Activated CD8-positive, alpha-beta memory T cell treated with anti-CD3 and anti-CD28 coated beads for 1 hour (primary cell): ENCODE measurements around the gene C1GALT1C1.
"Not testable (repeated sequence)": the region's sequence is repeated elsewhere in the genome, so short reads cannot be mapped to it uniquely, and the experiment has no call there.

Experiments used
- DNase-seq, 2 donors: peaks; one replicate each; pipeline ENCODE4 v3.0.0-alpha.2; 2020; ENCODE audit warnings: low read depth in 1 of 2; ENCODE audit errors: extremely low read depth in 1 of 2

C1GALT1C1 gene

DNA sequence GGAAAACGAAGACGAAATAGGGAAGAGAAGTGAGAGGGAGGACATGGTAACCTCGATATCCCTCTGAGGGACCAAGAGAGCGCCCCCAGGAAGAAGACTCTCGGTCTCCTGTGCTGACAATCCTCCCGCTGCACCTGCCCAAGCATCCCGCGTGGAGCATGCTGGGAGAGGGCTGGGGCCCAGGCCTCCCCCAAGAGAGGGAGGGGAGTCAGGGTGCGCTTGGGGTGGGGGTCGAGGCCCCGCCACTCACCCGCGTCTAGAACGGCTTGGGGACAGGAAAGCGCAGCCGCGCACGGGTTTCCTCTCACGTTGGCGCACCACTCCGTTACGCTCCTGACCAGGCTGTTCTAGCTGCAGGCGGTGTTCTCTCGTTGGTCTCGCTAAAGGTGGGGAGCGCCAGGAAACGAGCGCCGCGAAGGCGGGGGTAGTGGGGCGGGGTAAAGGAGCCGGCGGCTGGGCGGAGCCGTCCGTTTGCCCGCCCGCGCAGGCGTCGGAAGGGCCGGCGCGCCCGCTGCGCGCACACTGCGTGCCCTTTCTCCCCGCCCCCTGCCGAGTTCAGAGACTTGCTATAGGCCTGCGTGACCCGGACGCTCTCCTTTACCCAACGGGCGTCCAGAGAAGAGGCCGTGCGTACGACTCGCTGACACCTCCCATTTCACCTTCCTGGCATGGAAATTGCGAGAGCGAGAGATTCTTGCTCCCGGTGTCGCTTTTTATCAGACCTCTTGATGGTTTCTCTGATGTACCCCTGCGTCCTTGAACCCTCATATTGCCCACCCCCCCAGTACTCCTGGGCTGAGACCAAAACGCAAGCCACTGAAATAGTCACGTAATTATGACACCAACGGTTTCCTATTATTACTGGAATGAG lies at the start of gene C1GALT1C1:
TSS of gene C1GALT1C1 (minus strand) at position 388 of the 871 bp plus-strand sequence. CDS start 2,888 bp downstream, outside the sequence.
- peak; percentile 74 to 78 for DNase-seq

- no peak for DNase-seq
Observed at GRCh38 chrX:120677004-120677652, 47.3 kb upstream of the C1GALT1C1 start.

- no peak for DNase-seq
Observed at GRCh38 chrX:120672841-120673530, 43.1 kb upstream of the C1GALT1C1 start.

DNA sequence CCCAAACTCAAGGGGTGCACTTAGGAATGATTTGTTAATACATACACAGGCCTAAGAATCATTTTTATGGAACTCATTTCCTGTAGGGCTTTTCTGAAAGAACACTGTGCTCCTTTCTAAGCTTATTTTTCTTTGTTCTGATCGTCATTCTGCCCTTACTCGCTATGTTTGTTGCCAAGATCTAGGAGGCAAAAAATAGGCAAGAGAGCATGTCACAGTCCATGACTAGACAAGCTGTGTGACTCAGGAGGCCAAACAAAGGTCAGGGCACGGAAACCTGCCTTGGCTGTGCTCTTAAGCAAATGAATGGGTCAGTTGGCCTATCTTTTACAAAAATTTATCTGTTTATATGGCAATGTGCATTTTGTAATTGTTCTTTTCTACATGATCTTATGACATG lies 42.5 kb upstream of the C1GALT1C1 start:
- no peak for DNase-seq

DNA sequence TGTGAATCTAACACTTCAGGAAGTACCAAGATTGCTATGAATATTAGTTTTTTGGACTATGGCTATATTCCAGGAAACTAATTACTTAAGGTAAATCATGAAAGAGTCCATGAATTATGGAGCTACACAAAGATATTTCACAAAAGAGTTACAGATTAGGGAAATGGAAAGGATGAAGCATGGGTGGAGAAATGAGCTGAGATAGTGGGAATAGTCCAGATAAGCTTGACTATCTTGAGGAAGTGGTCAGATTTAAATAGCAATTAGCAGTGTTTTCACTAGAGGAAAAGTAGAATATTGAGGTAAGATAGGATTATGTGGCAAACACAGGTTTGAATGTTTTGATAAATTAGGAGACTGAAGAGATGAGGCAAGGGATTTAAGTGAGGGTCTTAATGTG lies 42.1 kb upstream of the C1GALT1C1 start:
- no peak for DNase-seq

DNA sequence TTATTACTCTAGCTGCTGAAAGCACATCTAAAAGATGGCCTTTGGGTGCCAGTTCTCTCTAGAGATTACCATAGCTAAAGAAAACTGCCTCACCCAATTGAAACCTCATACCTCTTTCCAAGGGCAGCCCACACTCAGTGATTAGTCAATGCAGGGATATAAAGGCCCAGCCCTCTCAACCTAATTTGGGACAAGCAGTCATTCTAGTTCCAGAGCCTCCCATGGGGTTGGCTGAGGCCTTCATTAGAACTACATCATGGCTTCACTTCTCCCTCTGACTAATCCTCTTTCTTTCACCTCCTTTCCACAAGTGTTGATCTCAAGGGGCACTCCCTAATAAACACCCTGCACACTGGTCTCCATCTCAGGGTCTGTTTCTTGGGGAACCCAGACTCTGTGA lies 38.5 kb upstream of the C1GALT1C1 start:
- no peak for DNase-seq

DNA sequence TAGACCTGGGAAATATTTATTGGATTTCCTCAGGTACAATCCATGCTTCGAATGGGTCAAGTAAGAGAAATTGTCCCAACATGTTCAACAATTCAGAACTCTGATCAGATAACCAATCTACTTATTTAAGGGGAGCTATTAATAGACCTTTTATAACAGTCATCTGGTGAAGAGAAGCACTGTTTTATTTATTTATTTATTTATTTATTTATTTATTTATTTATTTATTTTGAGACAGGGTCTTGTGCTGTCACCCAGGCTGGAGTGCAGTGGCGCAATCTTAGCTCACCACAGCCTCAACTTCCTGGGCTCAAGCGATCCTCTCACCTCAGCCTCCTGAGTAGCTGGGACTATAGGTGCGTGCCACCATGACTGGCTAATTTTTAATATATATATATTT lies 34.7 kb upstream of the C1GALT1C1 start:
- not testable (repeated sequence) for DNase-seq

DNA sequence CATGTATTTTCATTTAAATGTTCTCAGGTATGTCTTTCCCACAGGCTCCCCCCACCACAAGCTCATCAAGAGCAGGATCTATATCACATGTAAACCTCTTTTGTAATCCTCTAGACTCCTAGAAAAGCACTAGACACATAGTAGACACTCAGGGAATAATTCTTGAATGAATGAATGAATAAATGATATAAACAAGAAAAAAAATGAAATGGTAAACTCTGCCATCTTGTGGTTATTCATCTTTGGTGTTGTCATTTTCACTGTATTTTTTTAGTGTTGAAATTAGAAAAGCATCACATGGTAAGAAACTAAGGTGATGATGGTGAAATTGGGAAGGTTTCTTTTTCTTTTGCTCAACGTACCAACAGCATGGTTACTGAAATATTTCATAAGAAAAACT lies 34.2 kb upstream of the C1GALT1C1 start:
- DNase-seq = no peak

- DNase-seq = no peak
Observed at GRCh38 chrX:120662662-120663061, 32.8 kb upstream of the C1GALT1C1 start.

DNA sequence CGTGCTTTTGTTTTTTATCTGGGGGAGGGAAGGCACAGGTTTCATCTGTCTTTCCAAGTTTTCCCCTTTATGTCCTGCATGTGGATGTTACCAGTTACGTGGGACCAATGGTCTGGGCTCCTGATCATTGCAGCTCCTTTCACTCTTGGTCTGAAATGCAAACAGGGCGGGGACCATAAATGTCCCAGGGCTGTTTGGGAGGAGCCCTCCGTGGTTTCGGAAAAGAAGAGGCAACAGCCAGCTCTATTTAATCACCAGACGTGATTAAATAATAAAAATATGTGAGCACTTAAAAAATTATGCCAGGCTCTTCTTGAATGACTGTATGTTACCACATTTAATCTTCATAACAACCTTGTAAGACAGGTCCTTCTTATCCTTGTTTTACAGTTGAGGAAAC lies 30.8 kb upstream of the C1GALT1C1 start:
- no peak for DNase-seq

DNA sequence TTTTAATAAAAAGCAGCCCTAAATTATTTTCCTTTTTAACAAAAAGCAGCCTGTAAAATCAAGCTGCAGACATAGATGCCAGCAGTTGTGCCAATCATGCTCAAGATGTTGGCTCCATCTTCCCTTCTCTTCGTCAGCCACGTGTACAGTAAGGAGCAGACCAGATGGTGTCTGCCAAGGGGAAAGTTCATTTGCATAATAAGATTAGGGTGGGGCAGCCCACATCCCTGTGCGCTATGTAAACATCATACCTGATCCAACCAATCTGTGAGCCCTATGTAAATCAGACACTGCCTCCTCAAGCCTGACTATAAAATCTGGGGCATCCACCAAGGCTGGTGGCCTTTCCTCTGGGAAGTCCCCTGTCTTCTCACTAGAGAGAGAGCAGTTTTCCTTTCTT lies 23.1 kb upstream of the C1GALT1C1 start:
- no peak for DNase-seq

DNA sequence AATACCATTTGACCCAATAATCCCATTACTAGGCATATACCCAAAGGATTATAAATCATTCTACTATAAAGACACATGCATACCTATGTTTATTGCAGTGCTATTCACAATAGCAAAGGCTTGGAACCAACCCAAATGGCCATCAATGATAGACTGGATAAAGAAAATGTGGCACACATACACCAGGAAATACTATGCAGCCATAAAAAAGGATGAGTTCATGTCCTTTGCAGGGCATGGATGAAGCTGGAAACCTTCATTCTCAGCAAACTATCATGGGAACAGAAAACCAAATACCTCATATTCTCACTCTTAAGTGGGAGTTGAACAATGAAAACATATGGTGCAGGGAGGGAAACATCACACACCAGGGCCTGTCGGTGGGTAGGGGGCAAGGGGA lies 22.4 kb upstream of the C1GALT1C1 start:
- DNase-seq = not testable (repeated sequence)

- no peak for DNase-seq
Observed at GRCh38 chrX:120647127-120647526, 17.3 kb upstream of the C1GALT1C1 start.

DNA sequence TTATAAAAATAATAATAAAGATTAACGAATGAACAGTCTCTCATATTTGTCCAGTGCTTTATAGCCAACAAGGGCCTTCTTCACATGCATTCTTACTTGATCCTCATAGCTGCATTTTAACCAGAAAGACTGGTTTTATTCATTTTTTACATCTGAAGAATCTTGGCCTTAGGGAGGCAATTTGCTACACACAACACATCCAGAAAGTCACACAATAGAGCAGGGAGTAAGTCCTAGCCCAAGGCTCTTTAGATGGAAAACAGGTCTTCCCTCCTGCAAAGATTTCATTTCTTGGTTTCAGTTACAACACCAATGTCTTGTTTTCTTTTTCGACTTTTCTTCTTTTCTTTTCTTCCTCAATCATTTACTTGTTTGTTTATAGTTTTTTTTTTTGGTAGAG lies 13.0 kb upstream of the C1GALT1C1 start:
- no peak for DNase-seq

- no peak for DNase-seq
Observed at GRCh38 chrX:120638619-120639018, 8.8 kb upstream of the C1GALT1C1 start.

GRCh38 chrX:120625371-120625770 lies 4.5 kb downstream of the C1GALT1C1 start:
- no peak for DNase-seq

- DNase-seq = no peak
Observed at GRCh38 chrX:120617996-120618630, 11.7 kb downstream of the C1GALT1C1 start.

- DNase-seq = no peak
Observed at GRCh38 chrX:120614816-120615215, 15.0 kb downstream of the C1GALT1C1 start.

GRCh38 chrX:120612086-120612485 lies 17.8 kb downstream of the C1GALT1C1 start:
- DNase-seq = no peak

- no peak for DNase-seq
Observed at GRCh38 chrX:120604361-120604782, 25.5 kb downstream of the C1GALT1C1 start.

GRCh38 chrX:120603707-120604360 lies 26.0 kb downstream of the C1GALT1C1 start, which contains the start of gene MCTS1:
Gene MCTS1, plus strand, starts transcription at chrX:120604101. Its CDS starts 136 bp downstream, at chrX:120604237.
- peak; percentile 42 to 43 for DNase-seq
